Thyroid gland (tissue), 4 donors: ENCODE results near the gene IFITM1. TPM values are rescaled to one million over a fixed set of nuclear protein-coding genes. Genes with fewer than 3 reads are reported as not detected.

Experiments used
- DNase-seq, 2 donors: peaks; one replicate each; pipeline ENCODE4 v3.0.0-alpha.2; 2019
- H3K27ac ChIP-seq, 3 donors: fragments of 200-600 bp; sonication (generic); 1 replicate in 2 of 3; 2 replicates in 1 of 3; pipeline ENCODE4 v1.5.1; 2016 to 2019; ENCODE audit warnings: mild to moderate bottlenecking in 1 of 3, moderate library complexity in 1 of 3
- H3K27me3 ChIP-seq: fragments of 200-600 bp; sonication (generic); one replicate; pipeline ENCODE4 v1.5.1; 2019
- H3K36me3 ChIP-seq, 2 donors: fragments of 200-600 bp; sonication (generic); one replicate each; pipeline ENCODE4 v1.5.1; 2016 to 2019
- H3K4me1 ChIP-seq, 2 donors: fragments of 200-600 bp; sonication (generic); one replicate each; pipeline ENCODE4 v1.5.1; 2017 to 2019
- H3K4me3 ChIP-seq, 3 donors: fragments of 200-600 bp; sonication (generic); replicated peaks in 1 of 3; 1 replicate in 2 of 3; 2 replicates in 1 of 3; pipeline ENCODE4 v1.5.1; 2016; ENCODE audit warnings: mild to moderate bottlenecking in 1 of 3
- H3K9me3 ChIP-seq: fragments of 200-600 bp; sonication (generic); one replicate; pipeline ENCODE4 v1.5.1; 2017
- CTCF ChIP-seq, 6 experiments: fragments of 200-600 bp in 3 of 6; fragments of 450-650 bp in 3 of 6; sonication (generic) in 3 of 6; IDR thresholded peaks; one replicate each; pipeline ENCODE4 v1.5.1; 2016 to 2019; ENCODE audit warnings: antibody characterized with exemption in 6 of 6, mild to moderate bottlenecking in 2 of 6, inconsistent platforms in 1 of 6, moderate library complexity in 1 of 6
- POLR2A ChIP-seq, 2 donors: fragments of 450-650 bp; IDR thresholded peaks; one replicate each; pipeline ENCODE4 v1.6.1; 2017; ENCODE audit warnings: antibody characterized with exemption in 2 of 2, mild to moderate bottlenecking in 2 of 2, moderate library complexity in 1 of 2
- WGBS, 2 donors: methylation state at CpG; one replicate each; pipeline ENCODE4 v1.1.5; 2017; 5-methylcytosine and 5-hydroxymethylcytosine counted together
- intact Hi-C: fragments of 100-400 bp; cut with DNase I; formaldehyde crosslinking; loops from one replicate; pipeline ENCODE4 v1.15.1; 2023
- total RNA-seq, 4 donors: library from RNA; depleted of rRNA; stranded (reverse); fragments of >200 nt; gene quantifications; one replicate each; pipeline ENCODE4 v1.2.3, GENCODE V29; 2016

The IFITM1 gene
- total RNA-seq, 4 donors from 2014 or later = 94.3 to 163 (median 103) TPM

GRCh38 chr11:299081-299891, 14.6 kb upstream of the IFITM1 start, which contains the start of gene IFITM5:
Gene IFITM5, minus strand, starts transcription at chr11:299526. Its CDS starts 36 bp downstream, at chr11:299490.
- no peaks in the 10 kb centered on the region for H3K9me3 ChIP-seq
- no peaks in the 10 kb centered on the region for H3K27me3 ChIP-seq
- no peak within 1 kb of the TSS for H3K4me3 ChIP-seq
- intact Hi-C loops = no loop called here
- TF ChIP-seq POLR2A (IDR thresholded peaks at IDR 0.05) (no peak), CTCF (IDR thresholded peaks at IDR 0.05) (no peak)
- peaks cover 0 to 4% of the 10 kb centered on the region in 2 donors for H3K4me1 ChIP-seq
- WGBS, 2 donors = 60 to 68% methylated on average over 17 to 19 of the region's 40 CpGs
- no peaks in the 10 kb centered on the region for H3K36me3 ChIP-seq
- no peak for DNase-seq
- H3K27ac ChIP-seq = no peak within 1 kb of the TSS

- no peak overlapping the region for H3K4me3 ChIP-seq
- intact Hi-C loops = no loop called here
- peaks cover 0 to 6% of the 10 kb centered on the region in 2 donors for H3K4me1 ChIP-seq
- 21 to 32% methylated on average over 13 to 14 of the region's 20 CpGs for whole genome bisulfite sequencing, 2 donors
- TF ChIP-seq POLR2A (IDR thresholded peaks at IDR 0.05) (no peak), CTCF (IDR thresholded peaks at IDR 0.05) (no peak)
- no peak overlapping the region for H3K27ac ChIP-seq
- no peaks in the 10 kb centered on the region for H3K36me3 ChIP-seq
- H3K9me3 ChIP-seq = no peaks in the 10 kb centered on the region
- no peaks in the 10 kb centered on the region for H3K27me3 ChIP-seq
- DNase-seq = no peak
Measured at GRCh38 chr11:299951-300735, 13.7 kb upstream of the IFITM1 start.

DNA sequence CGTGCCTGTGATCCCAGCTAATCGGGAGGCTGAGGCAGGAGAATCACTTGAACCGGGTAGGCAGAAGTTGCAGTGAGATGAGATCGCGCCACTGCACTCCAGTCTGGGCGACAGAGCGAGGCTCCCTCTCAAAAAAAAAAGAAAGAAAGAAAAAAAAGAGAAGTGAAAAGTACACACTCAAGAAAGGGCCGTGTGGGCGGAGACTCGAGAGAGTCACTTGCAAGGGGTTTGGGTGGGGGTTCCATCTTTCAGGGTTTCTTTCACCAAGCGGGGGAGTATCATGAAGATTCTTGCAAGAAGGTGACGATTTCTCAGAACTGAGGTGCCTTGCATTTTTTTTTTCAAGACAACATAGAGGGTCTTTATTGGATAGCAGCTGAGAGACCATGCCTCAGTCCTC, 10.5 kb upstream of the IFITM1 start:
- Histone ChIP-seq H3K27ac (no peak overlapping the region), H3K27me3 (no peaks in the 10 kb centered on the region), H3K4me3 (no peak overlapping the region), H3K9me3 (no peaks in the 10 kb centered on the region), H3K4me1 (peaks cover 0 to 16% of the 10 kb centered on the region in 2 donors), H3K36me3 (no peaks in the 10 kb centered on the region)
- WGBS, 2 donors = 81 to 93% methylated on average over 12 of the region's 12 CpGs
- no peak for TF ChIP-seq POLR2A (IDR thresholded peaks at IDR 0.05)
- no peak for TF ChIP-seq CTCF (IDR thresholded peaks at IDR 0.05)
- intact Hi-C loops = no loop called here
- DNase-seq = no peak

GRCh38 chr11:304061-304506, 9.8 kb upstream of the IFITM1 start:
- intact Hi-C loops = no loop called here
- H3K27ac ChIP-seq = no peak overlapping the region
- H3K4me3 ChIP-seq = no peak overlapping the region
- H3K27me3 ChIP-seq = no peaks in the 10 kb centered on the region
- peaks cover 0 to 16% of the 10 kb centered on the region in 2 donors for H3K4me1 ChIP-seq
- H3K36me3 ChIP-seq = no peaks in the 10 kb centered on the region
- 88 to 90% methylated on average over 10 to 47 of the region's 52 CpGs for WGBS, 2 donors
- TF ChIP-seq CTCF (IDR thresholded peaks at IDR 0.05) (no peak), POLR2A (IDR thresholded peaks at IDR 0.05) (no peak)
- no peak for DNase-seq
- H3K9me3 ChIP-seq = no peaks in the 10 kb centered on the region
